ENCODE measurements around the gene PGLYRP2. TPM values are rescaled to one million over a fixed set of nuclear protein-coding genes. Genes with fewer than 3 reads are reported as not detected.

The PGLYRP2 gene
- total RNA-seq, 6 experiments from 2014 or later, result not detected

DNA sequence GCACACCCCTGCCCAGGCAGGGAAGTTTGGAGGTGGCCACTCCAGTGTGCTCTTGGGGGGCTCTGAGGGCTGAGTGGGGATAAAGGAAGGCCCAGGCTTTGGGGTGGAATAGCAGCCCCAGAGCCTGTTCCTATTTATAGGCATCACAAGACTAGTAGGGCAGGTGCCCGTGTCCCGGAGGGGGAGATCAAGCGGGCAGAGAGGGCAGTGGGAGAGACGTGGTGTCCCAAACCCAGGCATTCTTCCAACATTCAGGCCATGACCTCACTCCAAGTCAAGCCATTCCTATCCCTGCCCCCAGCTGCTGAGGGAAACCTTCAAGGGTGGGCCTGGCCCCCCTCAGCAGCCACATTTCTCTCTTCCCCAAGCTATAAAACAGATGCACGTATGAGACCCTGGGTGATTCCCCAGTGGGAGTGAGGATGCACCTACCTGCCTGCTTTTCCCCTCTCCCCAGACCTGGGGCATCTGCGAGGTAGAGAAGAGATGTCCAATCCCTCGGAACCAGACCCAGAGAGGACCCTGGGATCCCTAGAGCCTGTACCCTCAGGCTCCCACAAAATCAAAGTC, 33.4 kb downstream of the PGLYRP2 start:
- no peak overlapping the region for H3K4me3 Mint-ChIP-seq
- H3K9me3 Mint-ChIP-seq, result no peaks in the 10 kb centered on the region
- H3K4me1 Mint-ChIP-seq (ENCODE audit: low read depth), result 0 out of 2 replicates have a peak, but pooled peaks cover 4% of the 10 kb centered on the region
- TF ChIP-seq CTCF (IDR thresholded peaks at IDR 0.05), result no peak
- H3K27ac Mint-ChIP-seq, result no peak overlapping the region
- H3K36me3 Mint-ChIP-seq (ENCODE audit: low read depth), result no peaks in the 10 kb centered on the region
- peaks cover 9% of the 10 kb centered on the region for H3K27me3 Mint-ChIP-seq (ENCODE audit: insufficient read depth)
- no peak for DNase-seq

GRCh38 chr19:15445227-15445605, 34.1 kb downstream of the PGLYRP2 start:
- no peak overlapping the region for H3K4me3 Mint-ChIP-seq
- no peak for TF ChIP-seq CTCF (IDR thresholded peaks at IDR 0.05)

DNA sequence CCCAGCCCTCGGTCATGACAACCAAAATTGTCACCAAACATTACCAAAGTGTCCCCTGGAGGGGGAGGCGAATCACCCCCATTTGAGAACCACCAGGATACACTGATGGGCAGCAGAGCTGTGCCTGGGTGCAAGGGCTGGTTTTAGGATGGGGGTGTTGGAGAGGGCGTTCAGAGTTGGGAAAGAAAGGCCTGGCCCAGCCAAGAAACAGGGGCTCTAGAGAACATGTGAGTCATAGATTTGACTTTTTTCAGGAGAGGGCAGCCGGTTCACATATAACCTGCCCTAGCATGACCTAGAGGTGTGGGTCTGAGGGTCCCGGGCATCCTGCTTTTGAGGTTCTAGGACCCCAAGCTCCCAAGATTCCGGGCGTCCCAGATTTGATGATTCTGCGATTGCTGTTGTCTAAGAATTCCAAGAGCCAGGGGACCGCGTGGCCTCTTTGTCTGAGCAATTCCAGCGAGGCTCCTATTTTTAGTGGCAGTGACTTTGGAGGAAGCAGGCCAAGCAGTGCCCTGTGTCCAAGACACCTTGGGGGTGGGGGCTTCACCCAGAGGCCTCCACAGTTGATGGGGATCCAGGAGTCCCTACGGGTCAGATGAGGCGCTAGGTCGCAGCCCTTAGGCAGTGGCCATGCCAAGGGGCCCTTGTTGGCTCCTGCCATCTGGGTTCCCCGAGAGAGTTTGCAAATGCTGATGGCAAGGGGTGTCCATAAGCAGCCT, 34.6 kb downstream of the PGLYRP2 start:
- Mint-ChIP-seq H3K36me3 (ENCODE audit: low read depth) (no peaks in the 10 kb centered on the region), H3K27me3 (ENCODE audit: insufficient read depth) (peaks cover 9% of the 10 kb centered on the region), H3K4me1 (ENCODE audit: low read depth) (no peaks in the 10 kb centered on the region), H3K27ac (no peak overlapping the region), H3K9me3 (no peaks in the 10 kb centered on the region), H3K4me3 (no peak overlapping the region)
- DNase-seq, result no peak
- TF ChIP-seq CTCF (IDR thresholded peaks at IDR 0.05), result no peak

More at GRCh38 chr19:15445227-15445605, 34.1 kb downstream of the PGLYRP2 start:
- H3K36me3 Mint-ChIP-seq (ENCODE audit: low read depth), result no peaks in the 10 kb centered on the region
- no peak for DNase-seq
- H3K9me3 Mint-ChIP-seq, result no peaks in the 10 kb centered on the region
- 0 out of 2 replicates have a peak, but pooled peaks cover 2% of the 10 kb centered on the region for H3K4me1 Mint-ChIP-seq (ENCODE audit: low read depth)
- no peak overlapping the region for H3K27ac Mint-ChIP-seq
- peaks cover 9% of the 10 kb centered on the region for H3K27me3 Mint-ChIP-seq (ENCODE audit: insufficient read depth)

DNA sequence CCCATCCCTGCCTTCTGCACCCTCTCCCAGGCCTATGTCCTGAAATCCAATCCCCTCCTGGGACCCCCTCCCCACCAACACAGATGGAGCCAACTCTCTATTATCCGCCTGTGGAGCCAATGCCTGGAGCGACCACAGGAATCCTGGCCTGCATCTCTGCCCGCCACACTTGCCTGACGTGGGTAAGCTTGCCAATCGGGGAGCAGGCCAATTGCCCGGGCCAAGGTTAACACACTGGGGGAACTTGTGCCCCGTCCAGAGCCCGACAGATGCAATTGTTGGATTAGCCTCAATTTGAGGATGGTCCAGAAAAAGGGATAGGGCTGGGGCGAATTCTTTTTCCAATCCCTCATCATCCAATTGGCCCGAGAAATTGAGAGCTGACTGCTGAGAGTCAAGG, 35.5 kb downstream of the PGLYRP2 start:
- DNase-seq, result no peak
- TF ChIP-seq CTCF (IDR thresholded peaks at IDR 0.05), result no peak
- H3K27me3 Mint-ChIP-seq (ENCODE audit: insufficient read depth), result peaks cover 9% of the 10 kb centered on the region

GRCh38 chr19:15443325-15443724, 36.0 kb downstream of the PGLYRP2 start:
- no peaks in the 10 kb centered on the region for H3K4me1 Mint-ChIP-seq (ENCODE audit: low read depth)
- H3K27me3 Mint-ChIP-seq (ENCODE audit: insufficient read depth), result peaks cover 9% of the 10 kb centered on the region
- no peak overlapping the region for H3K4me3 Mint-ChIP-seq
- DNase-seq, result no peak
- H3K27ac Mint-ChIP-seq, result no peak overlapping the region; the same call in 1 of the 2 replicates
- TF ChIP-seq CTCF (IDR thresholded peaks at IDR 0.05), result no peak
- H3K9me3 Mint-ChIP-seq, result no peaks in the 10 kb centered on the region
- H3K36me3 Mint-ChIP-seq (ENCODE audit: low read depth), result no peaks in the 10 kb centered on the region

More for the DNA sequence above, 35.5 kb downstream of the PGLYRP2 start:
- Mint-ChIP-seq H3K4me1 (ENCODE audit: low read depth) (no peaks in the 10 kb centered on the region), H3K27ac (no peak overlapping the region), H3K36me3 (ENCODE audit: low read depth) (no peaks in the 10 kb centered on the region), H3K4me3 (no peak overlapping the region), H3K9me3 (no peaks in the 10 kb centered on the region)
